Sigmoid colon (tissue), 7 donors: Measurements from ENCODE around the gene ADCY2. TPM values are rescaled to one million over a fixed set of nuclear protein-coding genes. Genes with fewer than 3 reads are reported as not detected.

Experiments used
- DNase-seq: peaks from one replicate; pipeline ENCODE4 v3.0.0-alpha.2; 2019
- H3K27ac ChIP-seq, 4 donors: fragments of 200-600 bp; sonication (generic); one replicate each; pipeline ENCODE4 v1.5.1; 2016 to 2019; ENCODE audit warnings: mild to moderate bottlenecking in 1 of 4
- H3K27me3 ChIP-seq, 3 donors: fragments of 200-600 bp; sonication (generic); one replicate each; pipeline ENCODE4 v1.5.1; 2019; ENCODE audit warnings: mild to moderate bottlenecking in 1 of 3
- H3K36me3 ChIP-seq, 4 donors: fragments of 200-600 bp; sonication (generic); one replicate each; pipeline ENCODE4 v1.5.1; 2016 to 2019
- H3K4me1 ChIP-seq, 4 donors: fragments of 200-600 bp; sonication (generic); one replicate each; pipeline ENCODE4 v1.5.1; 2017 to 2019
- H3K4me3 ChIP-seq, 4 donors: fragments of 200-600 bp; sonication (generic); one replicate each; pipeline ENCODE4 v1.5.1; 2017 to 2019; ENCODE audit warnings: mild to moderate bottlenecking in 2 of 4, moderate library complexity in 1 of 4
- H3K9me3 ChIP-seq, 4 donors: fragments of 200-600 bp in 3 of 4; sonication (generic) in 3 of 4; one replicate each; pipeline versions ENCODE4 v1.5.1 to v1.6.1; 2013 to 2019
- CTCF ChIP-seq, 4 experiments: fragments of 450-650 bp in 3 of 4; fragments of 200-600 bp in 1 of 4; IDR thresholded peaks; one replicate each; pipeline ENCODE4 v1.5.1; 2016 to 2019; ENCODE audit warnings: antibody characterized with exemption in 4 of 4, mild to moderate bottlenecking in 3 of 4, moderate library complexity in 2 of 4
- EP300 ChIP-seq, 4 donors: sonication (generic); formaldehyde crosslinking; IDR thresholded peaks; one replicate each; pipeline ENCODE4 v1.6.1; 2017; ENCODE audit warnings: antibody characterized with exemption in 4 of 4
- POLR2A ChIP-seq, 2 donors: fragments of 450-650 bp; IDR thresholded peaks; one replicate each; pipeline ENCODE4 v1.6.1; 2016; ENCODE audit warnings: antibody characterized with exemption in 2 of 2, mild to moderate bottlenecking in 2 of 2, moderate library complexity in 2 of 2
- POLR2AphosphoS5 ChIP-seq, 4 donors: sonication (generic); formaldehyde crosslinking; IDR thresholded peaks; one replicate each; pipeline ENCODE4 v1.6.1; 2017; ENCODE audit warnings: antibody characterized with exemption in 4 of 4
- WGBS, 2 donors: extraction: QIAGEN DNeasy Blood & Tissue Kit; methylation state at CpG; one replicate each; pipeline ENCODE4 v1.1.7; 2013; 5-methylcytosine and 5-hydroxymethylcytosine counted together
- intact Hi-C: fragments of 100-400 bp; cut with DNase I; formaldehyde crosslinking; loops from one replicate; pipeline ENCODE4 v1.15.1; 2023
- polyA plus RNA-seq, 3 donors: library from polyadenylated mRNA; stranded (reverse); fragments of 200-250 nt; gene quantifications; one replicate each; pipeline ENCODE4 v1.2.3, GENCODE V29; 2013
- total RNA-seq, 4 donors: library from RNA; depleted of rRNA; stranded (reverse); fragments of >200 nt; gene quantifications; one replicate each; pipeline ENCODE4 v1.1.0, GENCODE V29; 2016
- donor health status: healthy with polysubstance abuse.
- donor health status: Bipolar disorder and iron deficiency.
- donor health status: healthy.

ADCY2 gene
- total and polyA plus RNA-seq, 7 donors, result 0.69 to 9.5 (median 4.4) TPM

DNA sequence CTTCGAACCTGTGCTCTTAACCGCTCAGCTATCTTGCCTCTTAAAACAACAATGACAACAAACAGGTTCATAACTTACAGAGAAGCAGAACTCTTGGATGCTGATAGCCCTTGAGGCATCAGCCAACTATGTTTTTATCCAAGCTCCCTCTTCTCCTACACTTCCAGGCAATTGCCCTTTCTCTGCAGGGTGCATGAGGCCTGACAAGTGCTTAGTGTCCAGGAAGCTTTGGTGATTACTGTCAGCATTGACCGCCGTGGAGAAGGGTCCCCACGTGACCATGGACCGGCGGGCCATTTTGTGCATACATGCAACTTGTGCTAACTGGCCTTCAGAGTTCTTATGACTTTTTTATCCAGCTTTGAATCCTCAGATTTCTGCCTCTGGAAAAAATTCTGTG, 71.2 kb downstream of the ADCY2 start:
- TF ChIP-seq POLR2AphosphoS5 (IDR thresholded peaks at IDR 0.05), result no peak
- TF ChIP-seq EP300 (IDR thresholded peaks at IDR 0.05), result no peak
- H3K27me3 ChIP-seq, result no peaks in the 10 kb centered on the region
- intact Hi-C loops, result no loop called here
- DNase-seq, result no peak
- peaks cover 0 to 2% (median 0%) of the 10 kb centered on the region in 4 donors for H3K9me3 ChIP-seq
- peaks cover 0 to 10% (median 5%) of the 10 kb centered on the region in 4 donors for H3K4me1 ChIP-seq
- no peaks in the 10 kb centered on the region for H3K36me3 ChIP-seq
- H3K4me3 ChIP-seq, result no peak overlapping the region
- WGBS, 2 donors, result 84 to 87% methylated on average over 7 of the region's 7 CpGs
- H3K27ac ChIP-seq, result no peak overlapping the region

DNA sequence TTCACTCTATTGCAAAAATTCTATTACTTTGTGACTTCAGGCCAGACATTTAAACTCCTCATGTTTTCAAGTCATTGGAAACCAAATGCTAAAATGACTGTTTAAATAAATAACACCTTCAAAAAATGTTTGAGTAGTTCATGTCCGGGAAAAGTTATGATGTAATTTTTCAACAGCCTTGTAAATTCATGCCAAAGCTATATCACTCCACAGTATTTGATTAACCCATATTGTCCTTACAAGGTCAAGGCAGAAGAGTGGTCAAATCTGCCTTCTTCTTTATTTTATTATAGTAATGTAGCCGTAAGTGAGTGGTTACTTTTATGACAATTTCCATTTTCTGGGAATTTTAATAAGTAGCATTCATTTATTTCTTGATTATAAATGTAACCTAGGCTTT, 72.8 kb downstream of the ADCY2 start:
- Histone ChIP-seq H3K27me3 (no peaks in the 10 kb centered on the region), H3K9me3 (peaks cover 0 to 2% (median 0%) of the 10 kb centered on the region in 4 donors)
- WGBS, 2 donors, result 36 to 75% methylated on average over 2 of the region's 2 CpGs

DNA sequence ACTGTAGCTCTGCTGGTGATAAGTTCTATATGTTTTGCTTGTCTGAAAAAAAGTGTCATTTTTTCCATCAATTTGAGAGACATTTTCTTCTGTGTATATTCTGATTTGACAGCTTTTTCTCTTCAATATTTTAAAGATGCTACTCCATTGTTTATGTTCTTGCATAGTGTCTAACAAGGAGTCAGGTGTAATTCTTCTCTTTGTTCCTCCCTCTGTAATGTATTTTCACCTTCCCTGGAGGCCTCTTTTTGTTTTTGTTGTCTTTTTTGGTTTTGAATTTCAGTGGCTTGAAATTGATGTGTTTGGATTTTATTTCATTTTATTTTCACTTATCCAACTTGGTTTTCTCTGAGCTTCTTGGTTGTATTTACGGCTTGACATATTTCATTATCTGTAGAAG, 75.8 kb downstream of the ADCY2 start:
- no peak for TF ChIP-seq POLR2AphosphoS5 (IDR thresholded peaks at IDR 0.05)
- TF ChIP-seq EP300 (IDR thresholded peaks at IDR 0.05), result no peak
- TF ChIP-seq POLR2A (IDR thresholded peaks at IDR 0.05), result no peak
- no peak for TF ChIP-seq CTCF (IDR thresholded peaks at IDR 0.05)
- H3K4me3 ChIP-seq, result no peak overlapping the region
- 90 to 96% methylated on average over 1 of the region's 1 CpG for WGBS, 2 donors
- intact Hi-C loops, result no loop called here
- no peaks in the 10 kb centered on the region for H3K36me3 ChIP-seq
- no peak for DNase-seq
- no peaks in the 10 kb centered on the region for H3K4me1 ChIP-seq
- peaks cover 0 to 2% (median 0%) of the 10 kb centered on the region in 4 donors for H3K9me3 ChIP-seq
- no peaks in the 10 kb centered on the region for H3K27me3 ChIP-seq
- no peak overlapping the region for H3K27ac ChIP-seq

More for the DNA sequence above, 72.8 kb downstream of the ADCY2 start:
- no peak for DNase-seq
- TF ChIP-seq EP300 (IDR thresholded peaks at IDR 0.05) (no peak), POLR2A (IDR thresholded peaks at IDR 0.05) (no peak), POLR2AphosphoS5 (IDR thresholded peaks at IDR 0.05) (no peak), CTCF (IDR thresholded peaks at IDR 0.05) (no peak)
- intact Hi-C loops, result no loop called here
- no peak overlapping the region for H3K4me3 ChIP-seq
- no peak overlapping the region for H3K27ac ChIP-seq
- peaks cover 0 to 10% (median 5%) of the 10 kb centered on the region in 4 donors for H3K4me1 ChIP-seq
- no peaks in the 10 kb centered on the region for H3K36me3 ChIP-seq

GRCh38 chr5:7473115-7473514, 77.2 kb downstream of the ADCY2 start:
- Histone ChIP-seq H3K36me3 (no peaks in the 10 kb centered on the region), H3K4me3 (no peak overlapping the region), H3K27ac (no peak overlapping the region), H3K9me3 (peaks cover 0 to 2% (median 0%) of the 10 kb centered on the region in 4 donors), H3K4me1 (no peaks in the 10 kb centered on the region), H3K27me3 (no peaks in the 10 kb centered on the region)
- intact Hi-C loops, result no loop called here
- DNase-seq, result no peak
- no peak for TF ChIP-seq POLR2AphosphoS5 (IDR thresholded peaks at IDR 0.05)
- TF ChIP-seq CTCF (IDR thresholded peaks at IDR 0.05), result no peak
- no peak for TF ChIP-seq EP300 (IDR thresholded peaks at IDR 0.05)
- TF ChIP-seq POLR2A (IDR thresholded peaks at IDR 0.05), result no peak
- WGBS, 2 donors, result 86 to 87% methylated on average over 2 of the region's 2 CpGs

- H3K4me1 ChIP-seq, result no peaks in the 10 kb centered on the region
- no peak overlapping the region for H3K27ac ChIP-seq
- no peaks in the 10 kb centered on the region for H3K36me3 ChIP-seq
- DNase-seq, result no peak
- no peak overlapping the region for H3K4me3 ChIP-seq
- TF ChIP-seq EP300 (IDR thresholded peaks at IDR 0.05), result no peak
- no peak for TF ChIP-seq POLR2AphosphoS5 (IDR thresholded peaks at IDR 0.05)
- no peak for TF ChIP-seq POLR2A (IDR thresholded peaks at IDR 0.05)
- TF ChIP-seq CTCF (IDR thresholded peaks at IDR 0.05), result no peak
- peaks cover 0 to 2% (median 0%) of the 10 kb centered on the region in 4 donors for H3K9me3 ChIP-seq
- WGBS, 2 donors, result 28 to 33% methylated on average over 1 of the region's 1 CpG
- H3K27me3 ChIP-seq, result no peaks in the 10 kb centered on the region
- intact Hi-C loops, result no loop called here
Observed at GRCh38 chr5:7473668-7474215, 77.8 kb downstream of the ADCY2 start.
